ENCODE results near the gene CD200R1L.

Gene CD200R1L

GRCh38 chr3:112770032-112770626 is 76.5 kb downstream of the CD200R1L start:
- H3K27me3 ChIP-seq, result no peaks in the 10 kb centered on the region
- H3K9me3 ChIP-seq, result no peaks in the 10 kb centered on the region
- H3K4me1 ChIP-seq (ENCODE audit: control insufficient read depth in 1 of 2, insufficient read depth in 1 of 2, low read depth in 1 of 2, low read length in 1 of 2), result peaks cover 6 to 12% of the 10 kb centered on the region in 2 experiments
- no peaks in the 10 kb centered on the region for H3K36me3 ChIP-seq
- H3K4me3 ChIP-seq (ENCODE audit: low read depth in 1 of 2, low read length in 1 of 2), result no peak overlapping the region
- no peak overlapping the region for H3K27ac ChIP-seq
- TF ChIP-seq CTCF (IDR thresholded peaks at IDR 0.05), result no peak

DNA sequence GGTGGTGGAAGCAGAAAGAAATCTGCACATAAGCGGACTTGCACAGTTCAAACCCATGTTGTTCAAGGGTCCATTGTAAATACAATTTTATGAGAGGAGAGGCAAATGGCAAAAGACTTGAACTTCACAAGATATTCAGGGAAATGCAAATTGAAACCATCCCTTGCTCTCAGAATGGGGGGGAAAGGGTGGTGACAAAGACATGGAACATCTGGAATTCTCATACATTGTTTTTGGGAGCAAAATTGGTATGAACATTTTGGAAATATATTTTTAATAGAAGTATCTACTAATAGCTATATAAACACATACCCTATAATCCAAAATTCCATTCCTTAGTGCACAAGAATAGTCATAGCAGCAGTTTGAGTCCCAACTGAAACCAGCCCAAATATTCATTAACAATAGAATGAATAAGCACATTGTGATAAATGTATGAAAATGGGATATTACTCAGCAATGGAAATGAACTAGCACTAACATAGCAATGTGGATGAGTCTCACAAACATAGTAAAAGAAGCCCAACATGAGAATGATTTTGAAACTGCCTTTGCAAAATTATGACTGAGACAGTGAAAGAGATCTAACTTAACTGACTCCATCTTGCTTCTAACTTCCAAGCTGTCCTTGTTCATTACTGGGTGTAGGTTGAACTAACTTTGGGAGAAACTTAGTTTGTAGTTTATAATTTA is 77.2 kb downstream of the CD200R1L start:
- Histone ChIP-seq H3K27me3 (no peaks in the 10 kb centered on the region), H3K36me3 (no peaks in the 10 kb centered on the region), H3K4me1 (ENCODE audit: control insufficient read depth in 1 of 2, insufficient read depth in 1 of 2, low read depth in 1 of 2, low read length in 1 of 2) (peaks cover 6 to 12% of the 10 kb centered on the region in 2 experiments), H3K4me3 (ENCODE audit: low read depth in 1 of 2, low read length in 1 of 2) (no peak overlapping the region), H3K9me3 (no peaks in the 10 kb centered on the region), H3K27ac (no peak overlapping the region)
- TF ChIP-seq CTCF (IDR thresholded peaks at IDR 0.05), result no peak

- H3K9me3 ChIP-seq, result no peaks in the 10 kb centered on the region
- H3K4me1 ChIP-seq (ENCODE audit: control insufficient read depth in 1 of 2, insufficient read depth in 1 of 2, low read depth in 1 of 2, low read length in 1 of 2), result peaks cover 6 to 12% of the 10 kb centered on the region in 2 experiments
- TF ChIP-seq CTCF (IDR thresholded peaks at IDR 0.05), result no peak
- no peaks in the 10 kb centered on the region for H3K27me3 ChIP-seq
- no peaks in the 10 kb centered on the region for H3K36me3 ChIP-seq
- H3K27ac ChIP-seq, result no peak overlapping the region
- no peak overlapping the region for H3K4me3 ChIP-seq (ENCODE audit: low read depth in 1 of 2, low read length in 1 of 2)
These were observed 78.9 kb downstream of the CD200R1L start for GRCh38 chr3:112767777-112768176.

- H3K4me3 ChIP-seq (ENCODE audit: low read depth in 1 of 2, low read length in 1 of 2), result no peak overlapping the region
- no peaks in the 10 kb centered on the region for H3K36me3 ChIP-seq
- TF ChIP-seq CTCF (IDR thresholded peaks at IDR 0.05), result no peak
- no peaks in the 10 kb centered on the region for H3K9me3 ChIP-seq
- H3K27ac ChIP-seq, result no peak overlapping the region
- peaks cover 6 to 12% of the 10 kb centered on the region in 2 experiments for H3K4me1 ChIP-seq (ENCODE audit: control insufficient read depth in 1 of 2, insufficient read depth in 1 of 2, low read depth in 1 of 2, low read length in 1 of 2)
- H3K27me3 ChIP-seq, result no peaks in the 10 kb centered on the region
These were observed 79.5 kb downstream of the CD200R1L start for GRCh38 chr3:112767177-112767576.

Data from neutrophil (primary cell).